HG03039 (cell line): ENCODE data around the gene CYYR1.

ENCODE experiments used
- ATAC-seq: cut with Tn5 transposase; IDR thresholded peaks from one replicate; pipeline ENCODE4 v1.9.1; 2021; ENCODE audit warnings: mild to moderate bottlenecking, moderate library complexity; ENCODE audit not compliant: unreplicated experiment

CYYR1 gene

DNA sequence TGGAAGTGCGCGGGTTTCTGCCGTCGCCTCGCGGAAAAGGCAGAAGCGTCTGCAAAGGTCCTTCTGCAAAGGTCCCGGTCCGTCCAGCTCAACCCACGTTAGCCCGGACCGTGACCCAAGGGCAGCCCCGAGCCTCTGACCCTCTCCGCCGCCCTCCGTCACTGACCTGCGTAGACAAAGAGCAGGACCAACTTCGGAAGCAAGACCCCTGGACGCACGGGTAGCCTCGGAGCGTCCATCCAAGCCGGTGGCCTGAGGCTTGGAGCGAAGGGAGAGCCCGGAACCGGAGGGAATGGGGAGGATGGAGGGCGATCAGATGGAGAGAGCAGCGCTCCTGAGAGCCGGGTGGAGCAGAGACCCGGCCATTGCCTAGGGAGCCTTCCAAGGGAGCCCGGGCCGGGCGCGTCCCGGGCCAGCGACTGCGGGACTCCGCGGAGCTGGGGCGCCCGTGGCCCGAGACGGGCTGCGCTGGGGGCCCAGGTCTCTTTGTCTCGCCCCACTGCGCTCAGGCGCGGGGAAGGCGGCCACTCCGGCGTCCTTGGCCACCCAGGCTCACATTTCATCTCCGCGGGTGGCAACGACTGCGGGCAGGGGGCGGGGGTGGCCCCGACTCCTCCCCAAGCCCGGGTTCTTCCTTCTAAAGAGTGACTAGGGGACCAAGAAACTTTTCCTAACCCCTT is at the start of gene CYYR1:
Gene CYYR1, minus strand, starts transcription at position 585 of the 680 bp plus-strand sequence. Its CDS starts 346 bp downstream, at position 239.
- ATAC-seq = no peak

DNA sequence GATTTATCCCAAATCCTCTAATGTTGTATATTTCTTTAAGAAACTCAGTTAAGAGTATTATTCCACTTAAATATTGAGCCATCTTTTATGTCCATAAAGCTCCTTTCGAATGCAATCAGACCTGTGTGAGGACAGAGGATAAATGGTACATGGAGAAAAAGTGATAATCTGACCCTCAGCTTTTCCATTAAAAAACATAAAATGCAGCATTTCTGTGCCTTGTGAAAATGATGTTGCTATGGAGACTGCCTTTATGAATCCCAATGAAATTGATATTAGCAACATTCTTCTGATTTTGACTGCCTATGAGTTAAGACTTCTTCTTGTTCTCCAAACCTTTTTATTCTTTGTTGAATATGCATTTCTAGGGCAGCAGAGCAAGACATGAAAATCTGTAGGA is 44.1 kb upstream of the CYYR1 start:
- ATAC-seq = no peak

DNA sequence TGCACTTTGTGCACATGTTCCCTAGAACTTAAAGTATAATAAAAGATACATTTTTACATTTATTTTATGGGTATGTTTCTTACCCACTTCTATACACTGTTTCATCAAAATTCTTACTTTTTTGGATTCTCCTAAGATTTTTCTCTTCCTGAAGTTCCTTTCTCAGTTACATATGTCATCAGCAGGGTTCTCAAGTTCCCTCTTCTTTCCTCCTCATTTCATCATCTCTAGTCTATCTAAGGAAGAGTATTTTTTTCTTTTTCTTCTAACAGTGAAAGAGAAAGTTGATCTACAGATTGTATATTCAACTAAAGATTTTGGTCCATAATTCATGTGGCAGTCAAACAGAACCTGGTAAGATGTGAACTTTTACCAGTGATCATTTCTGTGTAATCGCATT is 41.2 kb upstream of the CYYR1 start:
- no peak for ATAC-seq

DNA sequence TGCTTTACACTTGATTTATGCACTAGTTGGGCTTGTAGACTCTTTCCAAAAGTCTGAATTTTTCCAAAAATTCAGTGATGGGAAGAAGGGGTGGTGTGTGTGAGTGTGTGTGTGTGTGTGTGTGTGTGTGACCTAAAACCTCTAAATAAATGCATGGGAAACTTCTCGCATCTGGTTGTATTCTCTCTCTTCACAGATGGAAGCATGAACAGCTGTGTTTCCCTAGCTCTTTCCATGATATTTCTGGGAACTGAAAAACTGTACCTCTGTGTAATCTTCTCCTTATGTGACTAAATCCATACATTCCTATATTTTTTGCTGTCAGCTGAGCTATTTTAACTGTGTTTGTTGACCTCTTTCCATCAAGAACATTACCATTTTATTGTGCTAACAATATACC is 26.2 kb upstream of the CYYR1 start:
- ATAC-seq = no peak

DNA sequence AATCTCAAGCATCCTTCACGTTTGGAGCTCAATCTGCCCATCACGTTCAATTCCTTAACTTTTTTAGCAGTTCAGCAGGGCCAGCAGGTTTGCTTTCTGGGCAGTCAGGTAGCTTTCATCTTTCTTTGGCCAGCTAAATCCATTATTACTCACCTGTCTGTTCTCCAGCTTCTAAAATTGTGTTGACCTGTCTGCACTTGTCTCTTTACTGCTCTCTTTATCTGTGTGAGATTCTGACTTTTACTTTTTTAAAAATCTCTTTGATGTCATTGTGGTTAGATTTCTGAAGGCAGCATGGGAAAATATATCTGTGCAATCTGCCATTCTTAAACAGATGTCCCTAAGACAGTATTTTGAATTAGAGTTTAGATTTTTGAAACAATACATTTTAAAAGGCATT is 24.9 kb upstream of the CYYR1 start:
- ATAC-seq = no peak

DNA sequence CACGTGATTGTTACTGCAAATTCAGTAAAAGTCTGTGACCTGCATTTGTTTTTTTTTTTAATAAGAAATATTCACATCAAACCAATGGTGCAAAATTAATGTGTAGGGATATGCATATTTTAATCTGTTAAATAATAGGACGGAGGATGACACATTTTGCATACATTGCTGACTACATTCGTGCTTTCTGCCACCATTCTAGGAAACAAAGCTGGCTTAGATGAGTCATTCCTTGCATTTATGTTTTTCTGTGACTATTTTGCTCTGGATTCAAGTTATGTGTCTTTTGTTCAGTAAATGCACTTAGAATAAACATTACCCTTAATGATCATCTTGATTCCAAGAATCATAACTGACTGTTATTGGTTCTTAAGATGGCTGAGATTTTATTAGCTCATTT is 23.9 kb upstream of the CYYR1 start:
- ATAC-seq = no peak

DNA sequence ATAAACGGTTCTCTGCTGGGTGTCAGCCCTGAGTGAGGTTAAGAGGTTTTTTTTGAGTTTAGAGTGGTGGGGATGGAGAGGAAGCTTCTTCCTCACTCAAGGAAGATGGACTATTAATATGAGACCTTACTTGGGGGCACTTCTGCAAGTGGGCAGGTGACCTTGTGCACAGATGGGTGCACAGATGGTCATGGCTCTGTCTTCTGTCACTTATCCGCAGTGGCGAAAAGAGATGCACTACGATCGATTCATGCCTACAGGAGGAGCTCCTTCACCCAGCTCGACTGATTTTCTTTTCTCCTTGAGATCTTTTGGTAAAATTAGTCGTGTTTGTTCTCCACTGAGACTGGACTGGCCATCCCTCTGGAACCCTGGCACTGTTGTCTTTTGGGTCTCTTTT is 22.9 kb upstream of the CYYR1 start:
- no peak for ATAC-seq

DNA sequence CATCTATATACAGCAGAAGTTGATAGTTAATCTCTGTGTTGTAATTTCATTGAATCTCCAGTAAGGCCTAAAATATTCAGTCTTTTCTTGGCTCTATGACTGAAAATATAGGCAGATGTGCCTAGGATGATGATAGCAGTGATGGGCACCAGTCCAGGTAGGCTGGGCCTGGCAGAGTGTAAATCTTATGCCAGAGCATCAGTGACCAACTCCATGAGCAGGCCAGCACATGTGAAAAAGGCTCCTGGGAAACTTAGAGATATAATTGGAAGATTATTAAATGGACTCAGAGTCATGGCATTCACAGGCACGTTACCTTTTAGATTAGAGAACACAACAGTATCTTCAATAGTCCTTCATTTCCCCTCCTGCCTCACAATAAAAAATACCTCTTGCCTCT is 20.7 kb upstream of the CYYR1 start:
- ATAC-seq = no peak

DNA sequence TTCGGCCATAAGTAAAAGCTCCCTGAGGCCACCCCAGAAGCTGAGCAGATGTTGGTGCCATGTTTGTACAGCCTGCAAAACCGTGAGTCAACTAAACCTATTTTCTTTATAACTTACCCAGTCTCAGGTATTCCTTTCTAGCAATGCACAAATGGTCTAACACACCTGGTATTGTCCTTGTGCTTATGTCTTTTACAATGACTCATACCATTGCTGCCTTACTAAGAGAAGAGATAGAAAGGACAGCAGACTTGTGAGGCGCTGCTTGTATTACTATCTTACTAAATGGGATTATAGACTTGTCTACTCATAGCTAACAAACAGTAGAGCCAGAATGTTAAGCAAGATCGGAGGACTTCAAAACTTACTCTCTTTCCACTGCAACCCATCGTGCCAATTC is 18.5 kb upstream of the CYYR1 start:
- ATAC-seq = no peak

DNA sequence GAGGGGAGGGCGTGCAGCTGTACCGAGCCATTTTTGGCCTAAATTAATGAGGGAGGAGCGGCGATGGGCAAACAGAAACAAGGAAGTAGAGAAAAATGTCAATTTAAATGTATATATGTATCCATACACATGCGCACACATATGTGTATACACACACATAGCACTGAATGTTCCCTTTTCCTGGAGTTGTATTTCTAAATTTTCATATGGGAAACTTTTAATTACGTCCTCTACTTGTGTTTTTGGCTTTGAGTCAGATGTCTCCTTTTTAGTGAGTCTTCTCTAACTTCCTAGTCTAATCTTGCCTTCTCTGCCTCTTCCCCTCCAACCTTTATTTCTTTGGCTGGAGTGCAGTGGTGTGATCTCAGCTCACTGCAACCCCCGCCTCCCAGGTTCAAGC is 15.4 kb upstream of the CYYR1 start:
- no peak for ATAC-seq

DNA sequence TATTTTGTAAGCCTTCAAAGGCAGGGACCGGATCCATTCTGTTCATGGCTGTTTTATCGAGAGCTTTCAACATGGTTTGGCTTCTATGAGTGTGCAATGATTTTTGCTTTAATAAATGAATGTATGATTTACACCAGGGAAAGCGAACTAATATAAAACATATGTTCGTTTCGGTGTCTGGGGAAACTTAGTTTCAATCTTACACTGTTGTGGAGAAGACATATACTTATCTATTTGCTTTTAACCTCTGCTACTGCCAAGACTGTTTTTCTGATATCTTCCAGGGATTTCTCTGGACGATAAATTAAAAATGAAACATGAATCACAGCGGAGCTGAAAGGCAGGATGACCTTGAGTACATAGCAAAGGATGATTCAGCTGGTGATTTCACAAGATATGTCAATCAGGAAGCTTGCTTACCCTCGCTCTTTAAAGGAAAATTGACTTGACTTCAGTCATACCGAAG is 14.7 kb upstream of the CYYR1 start:
- ATAC-seq = no peak

DNA sequence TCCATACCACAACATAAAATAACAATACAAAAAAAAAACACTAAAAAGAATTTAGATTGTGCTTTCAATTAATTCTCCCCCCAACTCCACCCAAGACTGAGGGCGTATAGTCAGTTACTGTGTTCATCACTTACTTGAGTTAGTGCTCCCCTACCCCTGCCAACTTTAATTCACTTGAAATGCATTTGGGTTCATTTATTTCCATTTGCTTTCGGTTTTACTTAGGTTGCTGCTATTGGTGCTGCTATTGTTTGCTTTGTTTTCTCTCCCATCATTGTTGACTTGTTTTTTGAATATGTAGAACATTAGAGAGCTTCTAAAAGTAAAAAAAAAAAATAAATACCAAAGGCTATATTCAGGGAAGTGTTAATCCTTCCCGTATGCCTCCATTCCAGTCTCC is 10.7 kb upstream of the CYYR1 start:
- ATAC-seq = no peak

DNA sequence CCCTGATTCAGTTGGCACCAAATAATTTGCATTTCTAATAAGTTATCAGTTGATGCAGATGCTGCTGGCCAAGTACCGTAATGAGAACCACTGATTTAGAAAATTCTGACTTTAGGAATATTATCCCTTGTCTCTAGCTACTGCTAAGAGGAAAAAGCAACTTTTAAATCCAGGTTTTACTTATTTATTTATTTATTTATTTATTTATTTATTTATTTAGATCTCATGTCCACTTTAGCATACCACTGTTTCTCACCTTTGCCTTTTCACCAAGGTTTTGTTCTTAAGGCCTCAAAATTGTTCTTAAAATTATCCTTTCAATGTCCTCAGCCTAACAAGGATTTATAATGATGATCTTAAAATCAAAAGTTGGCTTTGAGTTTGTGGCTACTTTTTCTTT is 8.7 kb upstream of the CYYR1 start:
- no peak for ATAC-seq

DNA sequence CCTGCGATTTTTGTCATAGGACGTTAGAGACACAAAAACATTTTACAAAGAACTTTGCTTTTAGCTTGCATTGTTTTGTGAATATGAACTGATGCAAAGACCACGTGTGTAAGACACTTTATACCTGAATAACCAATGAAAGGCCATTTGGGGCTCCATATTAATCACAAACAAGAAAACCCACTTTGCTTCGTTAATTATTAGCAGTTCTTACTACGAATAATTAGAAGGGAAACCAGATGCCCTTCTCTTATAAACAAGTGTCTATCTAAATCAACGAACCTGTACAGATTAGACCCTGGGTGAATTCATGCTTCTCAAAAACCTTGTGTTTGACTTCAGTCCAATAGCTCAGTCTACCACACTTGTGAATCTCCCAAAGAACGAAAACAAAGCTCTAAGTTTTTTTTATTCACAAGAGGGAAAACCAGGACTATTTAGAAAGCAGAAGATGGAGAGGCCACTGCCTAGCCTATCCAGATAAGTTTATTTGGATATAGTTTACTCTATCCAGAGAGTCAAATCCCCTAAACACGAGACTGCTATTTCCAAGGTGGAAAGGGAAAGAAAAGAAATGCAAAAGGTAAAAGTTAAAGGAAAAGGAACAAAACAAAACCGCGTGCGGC is 897 bp downstream of the CYYR1 start:
- no peak for ATAC-seq

DNA sequence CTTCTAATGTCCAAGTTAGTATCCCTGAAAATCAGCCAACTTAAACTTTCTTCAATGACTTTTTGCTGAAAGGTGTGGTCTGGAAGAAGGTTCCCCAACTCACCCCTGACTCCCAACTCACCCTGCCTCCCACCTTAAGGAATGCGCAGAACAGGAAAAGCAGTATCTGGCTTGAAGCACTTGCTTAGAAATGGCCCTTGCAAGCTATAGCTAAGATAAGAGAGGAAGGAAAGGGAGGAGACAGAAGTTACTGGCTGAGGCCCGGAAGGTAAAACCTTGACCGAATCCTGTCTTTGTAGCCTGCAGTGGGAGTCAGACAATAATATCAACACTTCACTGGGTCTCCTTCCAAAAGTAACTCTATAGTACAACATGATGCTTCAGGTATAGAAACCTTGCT is 2.9 kb downstream of the CYYR1 start:
- ATAC-seq = no peak

DNA sequence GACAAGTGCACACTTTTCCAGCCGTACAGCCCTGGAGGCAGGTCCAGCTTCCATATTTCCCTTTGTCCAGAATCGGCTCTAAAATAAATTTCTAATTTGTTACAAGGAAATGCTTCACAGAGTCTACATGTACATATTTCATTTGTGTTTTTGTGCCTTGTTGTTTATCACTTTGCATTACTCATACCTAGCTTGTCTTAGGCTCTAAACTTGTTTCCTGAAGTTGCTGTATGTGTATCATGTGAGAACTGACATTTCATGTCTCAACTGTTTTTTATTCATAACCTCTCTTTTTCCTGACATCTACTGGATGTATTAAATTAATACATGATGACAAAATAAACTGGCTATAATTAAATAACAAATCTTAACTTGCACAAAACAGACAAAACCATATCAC is 7.5 kb downstream of the CYYR1 start:
- no peak for ATAC-seq

DNA sequence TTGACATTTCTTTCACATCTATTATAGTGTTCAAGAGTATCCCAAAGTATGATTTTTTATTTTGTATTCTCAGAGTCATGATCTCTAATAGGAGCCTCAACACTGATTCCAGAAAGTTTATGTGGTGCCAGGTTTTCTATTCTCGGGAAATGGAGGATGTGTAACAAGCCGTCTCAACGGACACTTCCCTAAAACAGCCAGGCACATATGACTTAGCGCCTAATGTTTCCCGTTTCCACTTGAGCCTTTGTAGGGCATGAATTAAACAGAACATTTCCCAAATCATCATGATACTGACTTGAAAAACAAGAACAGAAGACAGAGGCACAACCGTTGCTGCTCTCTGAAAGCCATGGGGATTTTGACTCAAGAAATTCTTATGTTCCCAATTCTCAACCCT is 8.0 kb downstream of the CYYR1 start:
- ATAC-seq = no peak

DNA sequence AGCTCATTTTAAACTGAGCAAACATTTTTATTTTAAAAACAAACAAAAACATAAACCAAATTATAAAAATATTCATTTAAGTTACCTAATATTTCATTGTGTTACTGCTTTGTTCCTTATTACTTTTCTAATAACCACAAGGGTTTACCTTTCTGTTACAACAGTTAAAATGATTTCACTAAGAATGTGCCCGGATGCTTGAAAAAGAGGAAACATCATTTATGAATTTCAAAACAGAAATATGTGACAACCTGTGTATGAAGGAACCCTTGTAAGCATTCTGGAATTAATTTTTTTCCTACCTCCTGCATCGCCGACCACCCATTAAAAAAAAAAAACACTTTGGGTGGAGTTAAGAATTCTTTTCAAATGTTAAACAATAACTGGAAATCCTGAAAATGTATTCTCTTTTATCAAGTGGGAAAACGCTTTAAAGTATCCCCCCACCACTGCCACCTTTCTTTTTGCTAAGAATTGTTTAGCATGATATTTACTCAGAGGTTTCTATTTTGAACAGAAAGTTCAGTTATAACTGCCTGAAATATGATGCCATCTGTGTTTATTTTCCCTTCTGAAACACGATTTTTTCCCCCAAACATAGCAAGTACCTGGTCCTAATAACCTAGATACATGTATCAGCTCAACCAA is 9.1 kb downstream of the CYYR1 start:
- no peak for ATAC-seq

DNA sequence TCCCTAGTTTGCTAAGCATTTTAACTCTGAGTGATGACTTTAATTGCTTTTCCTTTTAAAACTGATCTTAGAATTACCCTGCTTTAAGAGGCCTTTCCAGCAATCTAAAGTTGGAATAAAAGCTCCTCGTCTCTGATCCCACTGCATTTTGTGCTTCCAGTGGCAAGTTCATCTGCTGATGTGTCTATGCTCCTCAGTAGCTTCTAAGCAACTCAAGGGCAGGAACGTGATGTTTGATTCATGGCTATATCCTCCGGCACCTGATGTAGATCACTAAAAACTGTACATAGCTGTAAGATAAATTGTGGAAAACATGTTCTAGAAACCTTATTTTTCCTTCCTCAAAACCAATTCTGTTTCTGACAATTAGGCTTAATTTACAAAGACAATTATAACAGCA is 12.5 kb downstream of the CYYR1 start:
- no peak for ATAC-seq

DNA sequence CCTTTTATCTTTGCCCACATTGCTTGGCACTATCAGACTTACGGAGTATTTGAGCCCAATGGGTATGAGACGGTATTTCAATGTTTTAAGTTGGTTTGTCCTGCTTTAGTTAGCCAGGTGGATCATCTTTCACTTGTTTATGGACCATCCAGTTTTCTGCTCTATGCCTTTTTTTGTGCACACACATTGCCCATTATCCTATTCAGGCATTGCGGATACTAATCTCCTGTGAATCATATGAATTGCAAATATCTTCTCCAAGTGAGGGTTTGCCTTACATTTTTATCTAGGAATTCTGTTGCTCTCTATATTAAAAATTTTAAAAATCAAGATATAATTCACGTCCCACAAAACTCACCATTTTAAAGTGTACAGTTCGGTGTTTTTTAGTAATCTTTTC is 14.0 kb downstream of the CYYR1 start:
- ATAC-seq = no peak

DNA sequence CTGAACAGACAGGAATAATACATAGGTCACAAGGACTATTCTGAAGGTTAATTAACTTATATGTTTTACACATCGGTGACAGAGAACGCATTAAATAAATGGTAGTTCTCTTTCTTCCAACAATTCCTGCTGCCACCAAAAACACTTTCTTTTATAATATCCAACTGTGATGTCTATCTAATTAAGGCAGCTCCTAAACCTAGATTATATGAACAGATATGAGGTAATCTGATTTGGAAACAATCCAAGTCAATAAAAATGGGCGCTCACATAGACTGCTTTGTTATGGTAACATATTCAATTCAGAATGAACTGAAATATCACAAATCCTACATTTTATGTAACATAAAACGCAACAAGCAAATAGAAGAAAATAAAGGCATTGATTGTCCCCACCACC is 16.0 kb downstream of the CYYR1 start:
- ATAC-seq = no peak

DNA sequence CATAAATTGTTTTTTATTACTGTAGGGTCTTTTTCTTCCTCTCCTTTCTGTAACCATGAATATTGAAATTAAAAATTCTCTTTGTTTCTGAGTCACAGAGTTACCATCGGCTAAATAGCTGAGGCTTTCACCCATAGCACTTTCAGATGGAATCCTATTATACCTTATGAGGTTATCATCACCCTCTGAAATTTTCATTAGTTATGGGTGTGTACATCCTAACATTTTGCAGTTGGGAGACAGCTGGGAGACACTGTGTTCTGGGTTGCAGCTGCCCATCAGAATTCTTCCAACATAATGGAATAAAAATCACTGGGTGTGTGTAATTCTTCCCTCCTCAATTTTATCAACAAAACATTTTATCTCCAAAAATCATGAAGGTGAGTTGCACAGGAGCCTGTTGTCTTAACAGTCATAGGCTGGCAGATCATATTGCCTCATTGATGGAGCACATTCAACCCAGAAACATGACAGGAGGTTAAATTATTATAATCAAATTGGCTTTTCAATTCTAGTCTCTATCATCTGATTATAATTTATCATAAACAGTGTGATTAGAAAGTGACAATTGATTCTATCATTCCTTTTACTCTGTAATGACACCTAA is 17.4 kb downstream of the CYYR1 start:
- ATAC-seq = no peak
